Fibroblast of lung (primary cell): ENCODE measurements around the gene CALU.

Experiments
- EZH2 ChIP-seq: IDR thresholded peaks from 2 replicates; pipeline ENCODE4 v1.5.1; 2012; ENCODE audit warnings: low read length, control low read depth, mild to moderate bottlenecking; ENCODE audit errors: missing control alignments
- TF ChIP-seq, protein P1 (sequence below), 2 donors: IDR thresholded peaks in 1 of 2; conservative IDR thresholded peaks in 1 of 2; 1 replicate in 1 of 2; 2 replicates in 1 of 2; pipeline ENCODE4 v1.5.1; 2011 to 2012; ENCODE audit warnings: low read length in 2 of 2, control low read depth in 1 of 2, inconsistent platforms in 1 of 2, low read depth in 1 of 2, mild to moderate bottlenecking in 1 of 2

DNA sequence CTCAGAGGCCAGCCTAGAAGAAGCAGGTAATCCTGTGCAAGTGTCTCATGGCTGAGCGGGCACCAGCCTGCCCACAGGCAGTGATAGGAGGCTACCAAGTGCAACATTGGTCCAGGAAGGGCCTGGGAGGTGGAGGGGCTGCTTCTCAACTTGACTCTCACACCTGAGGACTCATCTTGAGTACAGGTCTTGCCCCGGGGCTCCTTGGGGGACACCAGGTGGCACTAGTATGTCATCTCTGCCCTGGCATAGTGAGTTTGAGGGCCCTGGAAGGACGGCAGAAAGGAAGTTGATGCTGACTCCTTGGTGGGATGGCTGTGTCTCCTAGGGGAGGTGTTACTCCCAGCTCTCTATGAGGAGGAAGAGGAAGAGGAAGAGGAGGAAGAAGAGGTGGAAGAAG, 54.9 kb downstream of the CALU start:
- TF ChIP-seq EZH2, result no peak
- TF ChIP-seq, protein P1, sequence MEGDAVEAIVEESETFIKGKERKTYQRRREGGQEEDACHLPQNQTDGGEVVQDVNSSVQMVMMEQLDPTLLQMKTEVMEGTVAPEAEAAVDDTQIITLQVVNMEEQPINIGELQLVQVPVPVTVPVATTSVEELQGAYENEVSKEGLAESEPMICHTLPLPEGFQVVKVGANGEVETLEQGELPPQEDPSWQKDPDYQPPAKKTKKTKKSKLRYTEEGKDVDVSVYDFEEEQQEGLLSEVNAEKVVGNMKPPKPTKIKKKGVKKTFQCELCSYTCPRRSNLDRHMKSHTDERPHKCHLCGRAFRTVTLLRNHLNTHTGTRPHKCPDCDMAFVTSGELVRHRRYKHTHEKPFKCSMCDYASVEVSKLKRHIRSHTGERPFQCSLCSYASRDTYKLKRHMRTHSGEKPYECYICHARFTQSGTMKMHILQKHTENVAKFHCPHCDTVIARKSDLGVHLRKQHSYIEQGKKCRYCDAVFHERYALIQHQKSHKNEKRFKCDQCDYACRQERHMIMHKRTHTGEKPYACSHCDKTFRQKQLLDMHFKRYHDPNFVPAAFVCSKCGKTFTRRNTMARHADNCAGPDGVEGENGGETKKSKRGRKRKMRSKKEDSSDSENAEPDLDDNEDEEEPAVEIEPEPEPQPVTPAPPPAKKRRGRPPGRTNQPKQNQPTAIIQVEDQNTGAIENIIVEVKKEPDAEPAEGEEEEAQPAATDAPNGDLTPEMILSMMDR (conservative IDR thresholded peaks at IDR 0.05 in 1 of 2, IDR thresholded peaks at IDR 0.05 in 1 of 2; ENCODE audit: low read depth in 1 of 2, low read length in 2 of 2), result no peak
